BJ (cell line): ENCODE results near the gene TPCN2. TPM values are rescaled to one million over a fixed set of nuclear protein-coding genes. Genes with fewer than 3 reads are reported as not detected.

Experiments
- CTCF ChIA-PET: fragments of 350-600 bp; formaldehyde crosslinking; extraction: SDS; loops from one replicate; lab custom pipeline; 2021; ENCODE audit warnings: antibody characterized with exemption, inconsistent platforms; lab: Yijun Ruan, JAX
- POLR2A ChIA-PET: fragments of 300-600 bp; sonication (Branson Sonifier 250); formaldehyde crosslinking; extraction: SDS; loops from one replicate; lab custom pipeline; 2021; ENCODE audit warnings: antibody characterized with exemption; lab: Charles Lee
- DNase-seq: peaks from one replicate; pipeline ENCODE4 v3.0.0-alpha.2; 2011; ENCODE audit warnings: low read depth
- H3K27me3 ChIP-seq: 2 replicates; pipeline ENCODE4 v1.6.0; 2011; ENCODE audit warnings: low read length; ENCODE audit not compliant: control insufficient read depth, insufficient read depth
- H3K36me3 ChIP-seq: 2 replicates; pipeline ENCODE4 v1.5.1; 2011; ENCODE audit warnings: low read length; ENCODE audit not compliant: control insufficient read depth, insufficient read depth
- H3K4me3 ChIP-seq: 2 replicates; pipeline ENCODE4 v1.5.1; 2011; ENCODE audit warnings: low read depth, mild to moderate bottlenecking, control low read depth, low read length
- polyA plus RNA-seq: library from polyadenylated mRNA; depleted of rRNA; stranded (reverse); fragments of >200 nt; gene quantifications from 2 replicates; pipeline ENCODE4 v1.2.3, GENCODE V29; 2011
- TF ChIP-seq, protein P1 (sequence below): IDR thresholded peaks from 2 replicates; pipeline ENCODE4 v1.5.1; 2011; ENCODE audit warnings: low read depth, mild to moderate bottlenecking, control low read depth, inconsistent platforms, low read length, moderate library complexity; ENCODE audit not compliant: insufficient read depth

The TPCN2 gene
- polyA plus RNA-seq, 1 experiment, result 9.9 TPM

DNA sequence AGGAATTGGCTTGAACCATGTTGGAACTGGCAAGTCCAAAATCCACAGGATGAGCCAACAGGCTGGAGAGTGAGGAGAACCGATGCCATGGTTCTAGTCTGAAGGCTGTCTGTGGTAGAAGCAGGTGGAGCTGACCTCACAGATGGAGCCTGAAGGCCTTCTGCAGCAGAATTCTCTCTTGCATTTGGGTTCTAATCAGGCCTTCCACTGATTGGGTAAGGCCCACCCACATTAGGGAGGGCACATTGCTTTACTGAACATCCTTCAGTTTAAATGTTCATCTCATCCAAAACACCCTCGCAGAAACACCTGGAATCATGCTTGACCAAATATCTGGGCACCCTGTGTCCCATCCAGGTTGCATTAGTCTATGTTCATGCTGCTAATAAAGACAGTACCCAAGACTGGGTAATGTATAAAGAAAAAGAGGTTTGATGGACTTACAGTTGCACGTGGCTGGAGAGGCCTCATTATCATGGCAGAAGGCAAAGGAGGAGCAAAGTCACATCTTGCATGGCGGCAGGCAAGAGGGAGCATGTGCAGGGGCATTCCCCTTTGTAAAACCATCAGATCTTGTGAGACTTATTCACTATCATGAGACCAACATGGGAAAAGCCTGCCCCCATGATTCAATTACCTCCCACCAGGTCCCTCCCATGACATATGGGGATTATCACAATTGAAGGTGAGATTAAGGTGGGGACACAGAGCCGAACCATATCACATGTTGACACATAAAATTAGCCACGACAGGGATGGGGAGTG is 122.9 kb downstream of the TPCN2 start:
- H3K36me3 ChIP-seq, result no peaks in the 10 kb centered on the region
- no peak for DNase-seq
- H3K4me3 ChIP-seq, result no peak overlapping the region
- TF ChIP-seq, protein P1, sequence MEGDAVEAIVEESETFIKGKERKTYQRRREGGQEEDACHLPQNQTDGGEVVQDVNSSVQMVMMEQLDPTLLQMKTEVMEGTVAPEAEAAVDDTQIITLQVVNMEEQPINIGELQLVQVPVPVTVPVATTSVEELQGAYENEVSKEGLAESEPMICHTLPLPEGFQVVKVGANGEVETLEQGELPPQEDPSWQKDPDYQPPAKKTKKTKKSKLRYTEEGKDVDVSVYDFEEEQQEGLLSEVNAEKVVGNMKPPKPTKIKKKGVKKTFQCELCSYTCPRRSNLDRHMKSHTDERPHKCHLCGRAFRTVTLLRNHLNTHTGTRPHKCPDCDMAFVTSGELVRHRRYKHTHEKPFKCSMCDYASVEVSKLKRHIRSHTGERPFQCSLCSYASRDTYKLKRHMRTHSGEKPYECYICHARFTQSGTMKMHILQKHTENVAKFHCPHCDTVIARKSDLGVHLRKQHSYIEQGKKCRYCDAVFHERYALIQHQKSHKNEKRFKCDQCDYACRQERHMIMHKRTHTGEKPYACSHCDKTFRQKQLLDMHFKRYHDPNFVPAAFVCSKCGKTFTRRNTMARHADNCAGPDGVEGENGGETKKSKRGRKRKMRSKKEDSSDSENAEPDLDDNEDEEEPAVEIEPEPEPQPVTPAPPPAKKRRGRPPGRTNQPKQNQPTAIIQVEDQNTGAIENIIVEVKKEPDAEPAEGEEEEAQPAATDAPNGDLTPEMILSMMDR, result no peak
- CTCF ChIA-PET, result no interaction called here
- no peaks in the 10 kb centered on the region; the same call in none of the 2 replicates for H3K27me3 ChIP-seq
- POLR2A ChIA-PET, result no interaction called here

DNA sequence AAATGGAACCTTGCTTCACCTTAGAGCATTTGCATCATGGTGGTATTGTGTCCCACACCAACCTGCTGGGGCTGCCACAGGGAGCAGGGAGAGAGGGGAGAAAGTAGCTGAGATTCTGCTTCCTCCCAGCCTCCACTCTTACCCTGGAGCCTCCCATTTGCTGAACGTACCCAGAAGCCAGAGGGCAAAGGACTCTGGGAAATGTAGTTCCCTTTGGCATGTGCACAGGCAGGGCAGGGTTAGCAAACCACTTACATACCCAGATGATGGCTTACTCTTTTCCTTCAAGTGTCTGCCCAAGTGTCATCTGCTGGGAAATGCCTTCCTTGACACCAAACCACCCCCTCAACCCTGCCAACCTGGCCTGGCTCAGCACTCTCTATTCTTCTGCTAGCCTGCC is 123.9 kb downstream of the TPCN2 start:
- CTCF ChIA-PET, result no interaction called here
- Histone ChIP-seq H3K4me3 (no peak overlapping the region), H3K27me3 (no peaks in the 10 kb centered on the region; the same call in none of the 2 replicates), H3K36me3 (no peaks in the 10 kb centered on the region)
- POLR2A ChIA-PET, result no interaction called here
- DNase-seq, result no peak
- TF ChIP-seq, protein P1, result no peak

DNA sequence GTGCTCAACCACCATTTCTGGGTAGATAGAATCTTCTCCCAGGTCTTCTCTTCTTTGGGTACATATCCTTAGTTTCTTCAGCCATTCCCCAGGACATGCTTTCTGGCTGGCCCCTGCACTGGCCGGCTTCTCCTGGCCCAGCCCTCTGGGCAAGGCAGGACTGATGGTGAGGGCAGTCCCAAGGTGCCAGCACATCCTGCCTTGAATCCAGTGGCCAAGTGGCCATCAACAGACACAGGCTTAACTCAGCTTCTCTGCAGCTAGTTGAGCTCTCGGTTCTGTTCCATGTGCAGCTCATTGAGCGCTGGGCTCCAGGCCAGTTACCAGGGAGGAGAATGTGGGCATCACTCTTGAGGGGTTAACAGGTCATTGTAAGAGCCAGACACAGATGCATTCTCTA is 124.6 kb downstream of the TPCN2 start:
- POLR2A ChIA-PET, result no interaction called here
- TF ChIP-seq, protein P1, result no peak

DNA sequence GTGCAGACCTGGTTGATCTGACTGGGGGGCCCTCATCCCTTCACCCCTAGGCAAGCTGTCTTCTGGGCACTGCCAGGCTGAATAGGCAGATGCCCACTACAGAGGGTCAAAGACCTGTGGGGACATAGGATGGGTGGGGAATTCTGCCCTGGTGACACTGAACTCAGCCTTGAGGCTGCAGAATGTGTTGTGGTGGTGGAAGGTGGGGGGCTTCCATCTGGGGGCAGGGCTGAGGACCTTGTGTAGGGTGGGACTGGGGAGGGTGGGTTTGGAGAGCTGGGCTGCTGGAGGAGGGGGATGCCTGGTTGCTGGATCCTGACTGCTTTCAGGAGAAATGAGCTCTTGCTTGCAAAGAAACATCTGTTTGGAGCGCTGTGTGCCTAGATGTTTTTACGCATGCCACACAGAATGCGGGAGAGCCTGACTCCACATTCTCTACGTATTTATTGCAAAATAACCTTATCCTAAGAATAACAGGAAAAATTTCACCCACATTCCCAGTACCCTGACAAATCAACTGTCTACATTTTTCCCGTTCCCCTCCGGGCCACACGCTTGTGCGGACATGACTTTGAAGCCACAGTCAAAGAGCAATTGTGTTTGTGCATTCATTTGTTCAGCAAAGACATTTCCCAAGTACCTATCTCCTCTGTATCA is 125.3 kb downstream of the TPCN2 start:
- ChIA-PET POLR2A (no interaction called here), CTCF (interaction anchor here (1.2 to 2.4 kb wide), 2 partner anchors 8 to 42 kb away, joined by 4 to 10 read pairs; no protein-coding TSS in a partner anchor)
- peaks cover under 1% of the 10 kb centered on the region for H3K27me3 ChIP-seq
- peak; percentile 21 for DNase-seq
- no peak overlapping the region for H3K4me3 ChIP-seq
- TF ChIP-seq, protein P1, result no peak
- H3K36me3 ChIP-seq, result no peaks in the 10 kb centered on the region

More for the DNA sequence above, 124.6 kb downstream of the TPCN2 start:
- no peaks in the 10 kb centered on the region; the same call in none of the 2 replicates for H3K27me3 ChIP-seq
- CTCF ChIA-PET, result no interaction called here
- H3K4me3 ChIP-seq, result no peak overlapping the region
- no peaks in the 10 kb centered on the region for H3K36me3 ChIP-seq
- DNase-seq, result no peak

DNA sequence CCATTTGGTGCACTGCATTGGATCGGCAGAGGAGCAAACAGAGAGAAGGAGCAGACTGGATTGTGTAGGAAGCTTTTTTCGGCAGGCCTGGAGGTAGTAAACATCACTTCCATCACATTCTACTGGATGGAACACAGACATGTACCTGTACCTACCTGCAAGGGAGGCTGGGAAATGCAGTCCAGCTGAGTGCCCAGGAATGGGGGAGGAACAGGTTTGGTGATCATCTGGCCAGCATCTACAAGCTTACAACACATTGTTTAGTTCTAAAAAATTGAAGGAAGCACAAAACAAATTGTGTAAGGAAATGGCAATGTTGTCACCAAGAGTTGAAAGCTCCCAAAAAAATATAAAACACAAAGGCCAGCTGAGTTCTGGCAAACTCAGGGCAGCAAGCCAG is 126.1 kb downstream of the TPCN2 start:
- CTCF ChIA-PET, result interaction anchor here (0.6 to 2.4 kb wide), 3 partner anchors 8 to 439 kb away, joined by 3 to 10 read pairs (median 4); no protein-coding TSS in a partner anchor
- Histone ChIP-seq H3K36me3 (no peaks in the 10 kb centered on the region), H3K27me3 (peaks cover 2% of the 10 kb centered on the region), H3K4me3 (no peak overlapping the region)
- DNase-seq, result no peak
- TF ChIP-seq, protein P1, result no peak
- POLR2A ChIA-PET, result no interaction called here
